ENCODE measurements around the gene TAOK1. TPM values are rescaled to one million over a fixed set of nuclear protein-coding genes. Genes with fewer than 3 reads are reported as not detected.

The TAOK1 gene
- total and polyA plus RNA-seq, 9 of the 15 experiments (the other 6 are each of a cell fraction or from before 2014, with no cell fraction given), result 3.2 to 33.1 (median 16.5) TPM

GRCh38 chr17:29442451-29442850 lies 52.3 kb downstream of the TAOK1 start:
- no peak overlapping the region for H3K4me3 ChIP-seq
- no peaks in the 10 kb centered on the region for H3K27me3 ChIP-seq (ENCODE audit: control insufficient read depth in 2 of 2, insufficient read depth in 2 of 2, low read length in 2 of 2)
- WGBS (ENCODE audit: insufficient coverage, low coverage, missing lambda C conversion rate), result 100% methylated on average over 1 of the region's 1 CpG
- H3K9me3 ChIP-seq (replicated peaks; ENCODE audit: control insufficient read depth, insufficient read depth, low read depth, low read length), result no peaks in the 10 kb centered on the region
- H3K27ac ChIP-seq (ENCODE audit: extremely low read depth, low read depth, low read length), result no peak overlapping the region
- no peaks in the 10 kb centered on the region for H4K20me1 ChIP-seq (replicated peaks; ENCODE audit: control insufficient read depth, insufficient read depth, low read length)
- H3K9ac ChIP-seq (ENCODE audit: insufficient read depth in 1 of 2, low read depth in 2 of 2, low read length in 2 of 2), result no peak overlapping the region
- no peak overlapping the region for H3K4me2 ChIP-seq (ENCODE audit: insufficient read depth, low read length)
- POLR2A ChIA-PET, result no interaction called here
- BruUV-seq (replicated peaks), result no TSS peak
- DNase-seq (ENCODE audit: extremely low read depth in 1 of 4, low spot score in 3 of 4) (no peak), ATAC-seq (no peak), FAIRE-seq (no peak)
- H3K4me1 ChIP-seq (replicated peaks in 1 of 2; ENCODE audit: control insufficient read depth in 2 of 2, insufficient read depth in 2 of 2, low read length in 2 of 2), result no peaks in the 10 kb centered on the region; a peak in 1 of 5 replicates
- no peak overlapping the region for H2AFZ ChIP-seq (ENCODE audit: low read depth, low read length)
- CTCF ChIA-PET (ENCODE audit: low intra/inter-chr PET ratio), result no interaction called here
- in situ Hi-C loops (cut with MboI), result no loop called here
- no peaks in the 10 kb centered on the region for H3K9me1 ChIP-seq (ENCODE audit: control insufficient read depth, insufficient read depth, low read length)
- TF ChIP-seq NBN (IDR thresholded peaks at IDR 0.05; ENCODE audit: low read depth), result no peak
- peaks cover 64% of the 10 kb centered on the region for H3K79me2 ChIP-seq (ENCODE audit: control insufficient read depth, insufficient read depth, low read length)
- intact Hi-C loops (cut with micrococcal nuclease), result no loop called here
- 0 out of 3 replicates have a peak, but pooled peaks cover 3% of the 10 kb centered on the region for H3K36me3 ChIP-seq (ENCODE audit: control insufficient read depth, insufficient read depth, low read length)

GRCh38 chr17:29443041-29443739 lies 53.0 kb downstream of the TAOK1 start:
- TF ChIP-seq ZNF174 (CRISPR knock-in tag; IDR thresholded peaks at IDR 0.05) (no peak), FOXA1 (IDR thresholded peaks at IDR 0.05; ENCODE audit: borderline replicate concordance) (no peak), TAL1 (IDR thresholded peaks at IDR 0.05) (no peak), CEBPB (tag; IDR thresholded peaks at IDR 0.05) (no peak), E2F3 (CRISPR knock-in tag; IDR thresholded peaks at IDR 0.05) (no peak), ZNF830 (CRISPR knock-in tag; IDR thresholded peaks at IDR 0.05) (no peak), CBX3 (IDR thresholded peaks at IDR 0.05; ENCODE audit: borderline replicate concordance in 1 of 2, low read length in 2 of 2) (no peak), TCFL5 (CRISPR knock-in tag; conservative IDR thresholded peaks at IDR 0.05) (no peak), ZNF165 (CRISPR knock-in tag; IDR thresholded peaks at IDR 0.05; ENCODE audit: borderline replicate concordance) (no peak), HDAC3 (IDR thresholded peaks at IDR 0.05; ENCODE audit: borderline replicate concordance, partially characterized antibody) (no peak), TGIF2 (CRISPR knock-in tag; IDR thresholded peaks at IDR 0.05) (no peak), FOXK1 (CRISPR knock-in tag; IDR thresholded peaks at IDR 0.05; ENCODE audit: borderline replicate concordance) (no peak), TCF7 (IDR thresholded peaks at IDR 0.05; ENCODE audit: borderline replicate concordance) (no peak), CCNT2 (IDR thresholded peaks at IDR 0.05; ENCODE audit: borderline replicate concordance, extremely low read depth, insufficient read length, low read depth, low read length) (no peak)
- no peaks in the 10 kb centered on the region for H3K27me3 ChIP-seq (ENCODE audit: control insufficient read depth in 2 of 2, insufficient read depth in 2 of 2, low read length in 2 of 2)
- POLR2A ChIA-PET, result interaction anchor here (1.1 kb wide), 1 partner anchor 17 kb away, joined by 3 read pairs; no protein-coding TSS in a partner anchor
- H3K4me3 ChIP-seq, result no peak overlapping the region
- no peak for DNase-seq (ENCODE audit: extremely low read depth in 1 of 4, low spot score in 3 of 4)
- no TSS peak for BruUV-seq (replicated peaks)
- no peak overlapping the region for H3K9ac ChIP-seq (ENCODE audit: insufficient read depth in 1 of 2, low read depth in 2 of 2, low read length in 2 of 2)
- CTCF ChIA-PET (ENCODE audit: low intra/inter-chr PET ratio), result no interaction called here
- intact Hi-C loops (cut with micrococcal nuclease) (no loop called here), in situ Hi-C loops (cut with MboI) (no loop called here)
- no peak overlapping the region for H3K27ac ChIP-seq (ENCODE audit: extremely low read depth, low read depth, low read length)
- no peak overlapping the region for H3K4me2 ChIP-seq (ENCODE audit: insufficient read depth, low read length)
- ATAC-seq, result no peak
- FAIRE-seq, result no peak
- no peaks in the 10 kb centered on the region for H4K20me1 ChIP-seq (replicated peaks; ENCODE audit: control insufficient read depth, insufficient read depth, low read length)
- H3K4me1 ChIP-seq (replicated peaks in 1 of 2; ENCODE audit: control insufficient read depth in 2 of 2, insufficient read depth in 2 of 2, low read length in 2 of 2), result no peaks in the 10 kb centered on the region; a peak in 1 of 5 replicates
- no peaks in the 10 kb centered on the region for H3K9me3 ChIP-seq (replicated peaks; ENCODE audit: control insufficient read depth, insufficient read depth, low read depth, low read length)
- peaks cover 67% of the 10 kb centered on the region for H3K79me2 ChIP-seq (ENCODE audit: control insufficient read depth, insufficient read depth, low read length)
- 0 out of 3 replicates have a peak, but pooled peaks cover 3% of the 10 kb centered on the region for H3K36me3 ChIP-seq (ENCODE audit: control insufficient read depth, insufficient read depth, low read length)
- H3K9me1 ChIP-seq (ENCODE audit: control insufficient read depth, insufficient read depth, low read length), result no peaks in the 10 kb centered on the region
- H2AFZ ChIP-seq (ENCODE audit: low read depth, low read length), result no peak overlapping the region

Measured in K562 (cell line).